GM19468 (cell line): ENCODE results near the gene ZNF665.
"Not testable (repeated sequence)": the region's sequence is repeated elsewhere in the genome, so short reads cannot be mapped to it uniquely, and the experiment has no call there.

Source experiments
- ATAC-seq: cut with Tn5 transposase; IDR thresholded peaks from one replicate; pipeline ENCODE4 v1.9.1; 2021; ENCODE audit warnings: mild to moderate bottlenecking, moderate library complexity, moderate number of reproducible peaks; ENCODE audit not compliant: unreplicated experiment; ENCODE audit errors: extremely low read depth

ZNF665 gene

DNA sequence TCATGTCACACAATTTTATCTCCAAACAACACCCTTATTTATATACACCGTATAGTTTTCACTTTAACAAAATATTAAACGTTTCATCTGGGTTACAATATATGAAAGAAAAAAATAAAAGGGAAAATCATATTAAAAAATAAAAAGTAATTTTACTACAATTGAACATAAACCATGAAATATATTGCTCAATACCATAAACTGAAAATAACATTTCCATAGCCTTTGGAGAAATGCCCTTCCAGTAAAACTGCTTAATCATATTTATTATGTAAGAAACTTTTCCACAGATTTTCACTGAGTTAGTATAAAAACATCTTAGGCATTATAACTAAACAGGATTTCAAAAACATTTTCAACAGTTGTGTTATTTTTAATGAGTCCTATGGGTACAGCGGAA is 32.8 kb downstream of the ZNF665 start:
- no peak for ATAC-seq

DNA sequence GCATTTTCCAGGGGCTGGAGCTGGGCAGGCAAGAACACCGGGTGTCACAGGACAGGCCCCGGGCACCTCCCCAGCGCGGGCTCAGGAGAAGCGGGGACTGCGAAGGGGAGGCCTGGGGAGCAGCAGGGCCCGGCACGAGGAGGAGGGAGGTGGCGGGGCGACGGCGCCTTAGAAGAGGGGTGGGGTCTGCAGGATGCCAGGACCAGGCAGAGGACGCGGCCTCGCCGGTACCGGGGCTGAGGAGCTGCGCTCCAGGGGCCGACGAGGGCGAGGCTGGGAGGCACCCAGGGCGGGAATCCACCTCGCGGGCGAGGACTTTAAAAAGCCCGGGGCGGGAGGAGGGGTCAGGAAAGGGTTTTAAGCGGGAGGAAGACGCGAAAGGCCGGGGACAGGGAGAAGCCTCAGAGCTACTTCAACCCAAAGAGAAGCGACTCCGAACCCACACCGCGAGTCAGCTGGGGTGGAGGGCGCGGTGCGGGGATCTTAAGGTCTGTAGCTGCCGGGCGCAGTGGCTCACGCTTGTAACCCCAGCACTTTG is 35.0 kb downstream of the ZNF665 start:
- no peak for ATAC-seq

DNA sequence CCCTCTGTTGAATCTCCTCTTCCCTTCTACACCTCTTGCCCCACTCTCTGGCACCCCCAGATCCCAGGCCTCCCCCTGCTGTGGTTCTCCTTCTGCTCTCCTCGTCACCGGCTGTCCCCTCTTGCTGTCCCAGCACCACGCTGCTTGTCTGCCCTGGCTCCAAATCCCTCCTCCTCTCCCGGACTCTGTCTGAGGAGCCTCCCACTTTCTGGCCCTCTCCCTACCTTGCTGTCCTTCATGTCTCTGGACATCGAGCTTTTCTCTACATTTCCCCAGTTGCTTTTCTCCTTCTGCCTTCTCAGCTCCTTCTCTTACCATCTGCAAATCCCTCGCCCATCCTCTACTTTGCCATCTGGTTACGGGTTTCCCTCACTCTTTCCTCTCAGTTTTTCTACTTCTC is 35.5 kb downstream of the ZNF665 start:
- no peak for ATAC-seq

DNA sequence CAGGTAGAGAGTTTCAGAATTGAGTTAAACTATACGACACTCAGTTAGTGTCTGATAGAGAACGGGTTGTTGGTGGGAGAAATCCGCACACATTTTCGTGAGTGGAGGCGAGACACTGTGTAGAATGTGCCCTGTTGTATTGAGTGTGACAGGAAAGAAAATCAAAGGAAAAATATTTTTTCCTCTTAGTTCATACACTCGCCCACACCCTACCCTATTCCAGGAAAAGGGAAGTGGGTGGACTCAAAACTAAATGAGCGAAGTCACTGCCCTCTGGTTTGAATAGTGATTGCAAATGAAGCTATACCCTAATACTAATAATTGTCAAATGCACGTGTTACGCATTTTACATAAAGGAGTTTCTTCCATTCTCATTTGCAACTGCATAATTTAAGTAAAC is 36.3 kb downstream of the ZNF665 start:
- ATAC-seq: no peak

DNA sequence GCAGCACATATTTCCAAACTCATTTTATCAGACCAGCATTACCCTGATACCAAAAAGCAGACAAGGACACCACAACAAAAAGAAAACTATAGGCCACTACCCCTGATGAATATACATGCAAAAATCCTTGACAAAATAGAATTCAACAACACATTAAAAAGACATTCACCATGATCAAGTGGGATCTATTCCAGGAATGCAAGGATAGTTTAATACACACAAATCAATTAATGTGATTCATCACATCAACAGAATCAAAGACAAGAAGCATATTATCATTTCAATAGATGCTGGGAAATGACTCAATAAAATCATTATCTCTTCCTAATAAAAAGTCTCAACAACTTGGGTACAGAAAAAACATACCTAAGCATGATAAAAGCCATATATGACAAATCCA is 45.5 kb downstream of the ZNF665 start:
- no peak for ATAC-seq

DNA sequence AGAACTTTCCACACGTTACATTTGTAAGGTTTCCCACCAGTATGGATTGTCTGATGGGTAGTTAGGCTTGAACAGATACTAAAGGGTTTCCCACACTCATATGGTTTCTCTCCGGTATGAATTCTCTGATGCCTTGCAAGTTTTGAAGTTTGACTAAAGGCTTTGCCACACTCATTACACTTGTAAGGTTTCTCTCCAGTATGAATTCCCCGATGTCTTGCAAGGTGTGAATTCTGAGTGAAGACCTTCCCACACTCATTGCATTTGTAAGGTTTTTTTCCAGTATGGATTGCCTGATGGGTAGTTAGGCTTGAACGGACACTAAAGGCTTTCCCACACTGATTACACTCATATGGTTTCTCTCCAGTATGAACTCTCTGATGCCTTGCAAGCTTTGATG is 52.8 kb downstream of the ZNF665 start:
- ATAC-seq: no peak

DNA sequence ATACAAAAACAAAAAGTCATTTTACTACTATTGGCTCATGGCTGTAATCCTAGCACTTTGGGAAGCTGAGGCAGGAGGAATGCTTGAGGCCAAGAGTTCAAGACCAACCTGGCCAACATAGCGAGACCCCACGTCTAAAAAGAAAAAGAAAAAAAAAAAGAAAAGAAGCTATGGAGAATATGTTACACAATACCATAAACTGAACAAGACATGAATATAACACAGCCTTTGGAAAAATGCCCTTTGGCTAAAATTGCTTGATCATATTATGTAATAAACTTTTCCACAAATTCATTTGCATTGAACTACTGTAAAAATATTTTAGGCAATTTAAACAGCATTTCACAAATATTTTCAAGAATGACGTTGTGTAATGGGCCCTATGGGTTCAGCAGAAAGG is 56.7 kb downstream of the ZNF665 start:
- no peak for ATAC-seq

DNA sequence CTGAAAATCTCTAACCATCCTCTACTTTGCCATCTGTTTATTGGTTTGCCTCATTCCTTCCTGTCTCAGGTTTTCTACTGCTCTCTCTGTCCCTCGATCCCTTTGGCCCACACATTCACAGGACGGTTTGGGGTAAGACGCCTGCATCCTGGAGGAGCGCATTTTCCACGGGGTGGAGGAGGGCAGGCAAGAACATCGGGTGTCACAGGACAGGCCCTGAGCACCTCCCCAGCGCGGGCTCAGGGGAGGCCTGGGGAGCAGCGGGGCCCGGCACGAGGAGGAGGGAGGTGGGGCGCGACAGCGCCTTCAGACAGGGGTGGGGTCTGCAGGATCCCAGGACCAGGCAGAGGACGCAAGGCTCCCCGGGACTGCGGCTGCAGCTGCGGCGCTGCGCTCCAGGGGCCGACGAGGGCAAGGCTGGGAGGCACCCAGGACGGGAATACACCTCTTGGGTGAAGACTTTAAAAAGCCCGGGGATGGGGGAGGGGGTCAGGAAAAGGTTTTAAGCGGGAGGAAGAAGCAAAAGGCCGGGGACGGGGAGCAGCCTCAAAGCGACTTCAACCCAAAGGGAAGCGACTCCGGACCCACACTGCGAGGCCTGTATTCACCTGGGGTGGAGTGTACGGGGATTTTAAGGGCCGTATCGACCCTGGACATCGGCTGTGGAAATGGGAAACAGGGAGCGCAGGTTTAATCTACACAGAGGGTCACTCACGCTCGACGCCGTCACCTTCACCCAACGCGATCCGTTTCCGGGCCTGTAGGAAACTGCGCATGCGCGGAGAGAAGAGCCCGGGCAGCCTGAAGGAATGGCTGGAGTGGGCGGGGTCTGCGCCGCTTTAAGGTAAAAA is 60.8 kb downstream of the ZNF665 start, which contains the start of gene ZNF415:
Gene ZNF415, minus strand, starts transcription at position 770 of the 851 bp plus-strand sequence. CDS start 10,234 bp downstream, outside the sequence.
- ATAC-seq: no peak

DNA sequence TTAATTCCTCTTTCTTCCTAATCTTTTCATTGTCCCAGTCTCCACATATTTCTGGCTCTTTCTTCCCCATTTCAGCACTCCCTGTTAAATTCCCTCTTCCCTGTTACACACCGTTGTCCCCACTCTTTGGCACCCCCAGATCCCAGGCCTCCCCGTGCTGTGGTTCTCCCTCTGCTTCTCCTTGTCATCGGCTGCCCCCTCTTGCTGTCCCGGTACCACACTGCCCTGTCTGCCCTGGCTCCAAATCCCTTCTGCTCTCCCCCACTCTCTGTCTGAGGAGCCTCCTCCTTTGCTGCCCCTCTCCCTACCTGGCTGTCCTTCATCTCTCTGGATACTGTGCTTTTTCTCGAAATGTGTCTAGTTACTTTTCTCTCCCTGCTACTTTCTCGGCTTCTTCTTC is 61.4 kb downstream of the ZNF665 start:
- ATAC-seq: no peak

DNA sequence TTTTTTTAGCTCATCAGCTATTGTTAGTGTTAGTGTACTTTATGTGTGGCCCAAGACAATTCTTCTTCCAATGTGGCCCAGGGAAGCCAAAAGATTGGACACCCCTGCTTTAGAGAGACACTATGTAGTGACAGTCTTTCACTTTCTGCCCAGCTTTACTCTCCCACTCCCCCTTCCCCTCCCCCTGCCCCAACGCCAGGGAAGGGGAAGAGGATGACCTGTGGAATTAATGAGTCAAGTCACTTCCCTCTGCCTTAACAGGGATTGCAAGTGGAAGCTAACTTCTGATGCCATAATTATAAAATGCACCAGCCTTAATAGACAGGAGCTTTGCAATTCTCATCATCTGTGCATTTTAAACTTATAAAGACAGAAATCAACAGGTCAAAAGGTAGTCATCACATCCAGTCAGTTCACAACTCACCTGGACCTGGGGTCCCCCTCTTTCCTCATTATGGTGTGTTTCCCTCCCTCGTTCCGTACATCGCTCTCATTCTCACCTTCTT is 62.0 kb downstream of the ZNF665 start:
- ATAC-seq: no peak

DNA sequence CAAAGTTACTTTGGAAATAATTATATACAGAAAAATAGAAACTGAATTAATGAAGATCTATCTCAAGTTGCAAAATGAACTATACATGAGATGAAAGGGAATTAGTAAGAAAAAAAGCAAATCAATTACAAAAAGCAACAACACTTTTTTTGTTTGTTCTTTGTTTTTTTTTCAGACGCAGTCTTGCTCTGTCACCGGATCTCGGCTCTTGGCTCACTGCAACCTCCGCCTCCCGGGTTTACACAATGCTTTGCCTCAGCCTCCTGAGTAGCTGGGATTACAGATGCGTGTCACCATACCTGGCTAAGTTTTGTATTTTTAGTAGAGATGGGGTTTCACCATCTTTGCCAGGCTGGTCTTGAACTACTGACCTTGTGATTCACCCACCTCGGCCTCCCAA is 62.7 kb downstream of the ZNF665 start:
- ATAC-seq: no peak

DNA sequence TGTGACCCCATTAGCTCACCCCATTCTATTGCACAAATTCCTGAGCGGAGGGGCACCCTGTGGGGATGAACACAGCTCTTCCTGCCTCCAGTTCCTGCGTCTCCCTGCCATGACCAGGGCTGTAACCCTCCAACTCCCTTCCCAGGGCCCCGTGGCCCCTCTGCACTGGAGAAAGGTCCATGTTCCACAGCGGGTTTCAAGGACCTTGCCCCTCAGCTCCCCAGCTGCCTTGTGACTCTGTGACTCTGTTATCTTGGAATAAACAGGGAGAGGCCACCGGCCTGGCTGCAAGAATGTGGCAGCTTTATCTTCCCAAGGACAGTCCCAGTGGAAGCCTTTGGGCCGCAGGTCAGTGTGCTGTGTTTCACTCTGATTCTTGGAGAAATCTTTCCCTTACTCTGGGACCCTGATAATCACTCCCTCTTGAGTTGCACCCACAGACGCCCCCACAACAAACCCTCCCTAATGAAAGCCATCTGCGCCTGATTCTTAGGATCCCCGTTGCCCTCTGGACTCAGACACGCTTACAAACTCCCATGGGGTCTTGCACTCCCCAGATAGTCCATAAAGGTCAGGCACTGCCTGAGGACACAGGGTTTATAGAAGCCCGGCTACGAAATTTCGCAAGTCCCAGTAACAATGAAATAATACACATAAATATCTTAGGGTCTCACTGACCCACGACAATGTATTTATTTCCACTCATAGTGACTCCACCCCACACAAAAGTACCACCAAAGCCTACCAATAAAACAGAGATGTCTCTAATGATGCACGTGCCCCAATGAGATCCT is 66.2 kb downstream of the ZNF665 start:
- not testable (repeated sequence) for ATAC-seq

DNA sequence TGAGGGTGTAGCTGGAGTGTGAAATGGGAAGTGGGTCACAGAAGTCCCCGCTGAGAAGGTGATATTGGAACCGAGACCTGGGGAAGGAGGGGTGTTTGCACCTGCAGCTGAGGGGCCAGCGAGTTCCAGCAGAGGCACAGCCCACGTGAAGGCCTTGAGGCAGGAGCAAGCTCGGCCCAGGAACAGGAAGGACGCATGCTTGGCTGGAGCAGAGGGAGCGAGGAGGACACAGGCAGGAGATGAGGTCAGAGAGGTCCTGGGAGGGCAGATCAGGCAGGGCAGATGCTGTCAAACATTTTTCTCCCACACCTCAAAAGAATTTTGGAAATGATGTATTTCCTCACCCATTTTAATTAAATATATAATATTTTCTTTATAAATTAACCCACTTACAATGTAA is 69.8 kb downstream of the ZNF665 start:
- no peak for ATAC-seq
